Muscle of back (tissue), 13 donors: ENCODE results near the gene ZGPAT. TPM values are rescaled to one million over a fixed set of nuclear protein-coding genes. Genes with fewer than 3 reads are reported as not detected.
"Not testable (repeated sequence)": the region's sequence is repeated elsewhere in the genome, so short reads cannot be mapped to it uniquely, and the experiment has no call there.

Experiments used
- DNase-seq, 3 donors: peaks; one replicate each; pipeline versions ENCODE4 v3.0.0 to v3.0.0-alpha.2; 2013
- long read RNA-seq, 9 donors: transcript quantifications; one replicate each; lab custom pipeline, GENCODE V29; 2026
- polyA plus RNA-seq, 10 donors: library from polyadenylated mRNA; unstranded; fragments of 120-200 nt; gene quantifications; one replicate each; pipeline ENCODE4 v1.2.1, GENCODE V29; 2013; ENCODE audit not compliant: insufficient read length in 10 of 10

Gene ZGPAT
- polyA plus RNA-seq = 10 to 100 TPM; 10.5 to 15.1 (median 12.9) TPM
- long read RNA-seq, donor 1, partial matches to known transcripts = 0 of 2 reads
- long read RNA-seq, donor 1, other reads (novel, unspliced or antisense) = 0 of 2 reads
- long read RNA-seq, donor 2, partial matches to known transcripts = 0 of 1 reads
- long read RNA-seq, donor 2, other reads (novel, unspliced or antisense) = 0 of 1 reads
- long read RNA-seq, donor 3 = 0 reads
- long read RNA-seq, donor 4, partial matches to known transcripts = 0 of 1 reads
- long read RNA-seq, donor 4, other reads (novel, unspliced or antisense) = 0 of 1 reads
- long read RNA-seq, donor 5, partial matches to known transcripts = 0 of 2 reads
- long read RNA-seq, donor 5, other reads (novel, unspliced or antisense) = 0 of 2 reads
- long read RNA-seq, donor 6, partial matches to known transcripts = 0 of 1 reads
- long read RNA-seq, donor 6, other reads (novel, unspliced or antisense) = 0 of 1 reads
- long read RNA-seq, donor 7, partial matches to known transcripts = 0 of 4 reads
- long read RNA-seq, donor 7, other reads (novel, unspliced or antisense) = 0 of 4 reads
- long read RNA-seq, donor 8, partial matches to known transcripts = 0 of 4 reads
- long read RNA-seq, donor 8, other reads (novel, unspliced or antisense) = 0 of 4 reads
- long read RNA-seq, donor 9 = 0 reads

- peak; percentile 76 to 96 (median 90) for DNase-seq
These were observed at the start of gene ZGPAT, which contains the start of gene ARFRP1 for GRCh38 chr20:63707558-63708300. TSS of gene ZGPAT (plus strand) at chr20:63708039. CDS start at chr20:63708581, 542 bp downstream. TSS of gene ARFRP1 (minus strand) at chr20:63707976. CDS start at chr20:63707091, 885 bp downstream.

GRCh38 chr20:63658749-63659187, 49.1 kb upstream of the ZGPAT start:
- DNase-seq = no peak

GRCh38 chr20:63659370-63659769, 48.5 kb upstream of the ZGPAT start:
- no peak for DNase-seq

GRCh38 chr20:63660174-63660573, 47.7 kb upstream of the ZGPAT start:
- DNase-seq = not testable (repeated sequence)

GRCh38 chr20:63660622-63661021, 47.2 kb upstream of the ZGPAT start:
- no peak for DNase-seq

GRCh38 chr20:63661108-63661507, 46.7 kb upstream of the ZGPAT start:
- no peak for DNase-seq

GRCh38 chr20:63661959-63662812, 45.7 kb upstream of the ZGPAT start:
- DNase-seq = no peak

- no peak for DNase-seq
These were observed 45.0 kb upstream of the ZGPAT start for GRCh38 chr20:63662813-63663189.

GRCh38 chr20:63663332-63664066, 44.3 kb upstream of the ZGPAT start:
- DNase-seq = no peak

GRCh38 chr20:63664143-63664851, 43.5 kb upstream of the ZGPAT start:
- DNase-seq = no peak

- DNase-seq = no peak
These were observed 42.8 kb upstream of the ZGPAT start for GRCh38 chr20:63664861-63665594.

- no peak for DNase-seq
These were observed 42.1 kb upstream of the ZGPAT start for GRCh38 chr20:63665708-63666107.

GRCh38 chr20:63667858-63668257, 40.0 kb upstream of the ZGPAT start:
- DNase-seq = no peak

GRCh38 chr20:63668351-63668750, 39.5 kb upstream of the ZGPAT start:
- DNase-seq = no peak

- DNase-seq = not testable (repeated sequence)
These were observed 36.1 kb upstream of the ZGPAT start for GRCh38 chr20:63671695-63672094.

GRCh38 chr20:63672666-63673065, 35.2 kb upstream of the ZGPAT start:
- no peak for DNase-seq

GRCh38 chr20:63673951-63674350, 33.9 kb upstream of the ZGPAT start:
- DNase-seq = no peak

- DNase-seq = no peak
These were observed 32.0 kb upstream of the ZGPAT start for GRCh38 chr20:63675681-63676368.

- DNase-seq = no peak
These were observed 29.8 kb upstream of the ZGPAT start for GRCh38 chr20:63678071-63678470.
